Measurements from ENCODE around the gene USB1.
"Not testable (repeated sequence)": the region's sequence is repeated elsewhere in the genome, so short reads cannot be mapped to it uniquely, and the experiment has no call there.

The USB1 gene

DNA sequence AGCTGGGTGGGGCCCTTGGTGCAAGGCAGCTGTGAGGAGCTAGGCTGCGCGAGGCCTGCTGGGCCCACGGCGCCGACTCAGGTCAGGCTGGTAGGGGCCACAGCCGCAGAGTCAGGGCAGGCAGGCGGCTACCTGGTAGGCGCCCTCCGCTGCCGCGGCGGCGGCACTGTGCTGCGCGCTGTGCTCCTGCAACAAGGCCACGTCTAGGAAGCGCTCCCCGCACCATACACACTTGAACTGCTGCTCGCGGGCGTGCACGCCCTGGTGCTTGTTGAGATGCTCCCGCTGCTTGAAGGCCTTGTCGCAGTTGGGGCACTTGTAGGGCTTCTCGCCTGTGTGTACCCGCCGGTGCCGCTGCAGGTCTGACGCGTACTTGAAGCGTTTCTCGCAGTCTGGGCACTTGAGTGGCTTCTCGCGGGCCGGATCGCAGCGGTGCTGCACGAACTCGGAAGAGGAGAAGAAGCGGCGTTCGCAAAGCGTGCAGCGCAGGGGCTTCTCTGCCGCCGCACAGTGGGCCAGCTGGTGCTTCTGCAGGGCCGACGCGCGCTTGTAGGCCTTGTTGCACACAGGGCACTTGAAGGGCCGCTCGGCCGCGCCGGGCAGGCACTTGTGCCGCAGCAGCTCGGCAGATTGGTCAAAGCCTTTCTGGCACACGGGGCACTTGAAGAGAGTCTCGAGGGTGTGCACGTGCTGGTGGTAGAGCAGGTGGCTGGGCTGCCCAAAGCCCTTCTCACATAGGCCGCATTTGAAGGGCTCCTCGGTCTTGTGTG lies 4.6 kb upstream of the USB1 start:
- no peak for DNase-seq

DNA sequence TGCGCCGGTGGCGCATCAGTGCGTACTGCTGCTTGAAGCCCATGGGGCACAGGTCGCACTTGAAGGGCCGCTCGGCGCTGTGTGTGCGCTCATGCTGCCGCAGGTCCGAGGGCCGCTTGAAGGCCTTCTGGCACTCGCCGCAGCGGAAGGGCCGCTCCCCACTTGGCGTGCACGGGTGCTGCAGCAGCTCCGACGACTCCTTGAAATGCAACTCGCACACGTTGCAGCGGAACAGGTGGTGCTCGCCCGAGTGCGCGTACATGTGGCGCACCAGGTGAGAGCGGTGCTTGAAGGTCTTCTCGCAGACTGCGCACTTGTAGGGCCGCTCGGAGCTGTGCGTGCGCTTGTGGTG lies 4.1 kb upstream of the USB1 start:
- DNase-seq = no peak

DNA sequence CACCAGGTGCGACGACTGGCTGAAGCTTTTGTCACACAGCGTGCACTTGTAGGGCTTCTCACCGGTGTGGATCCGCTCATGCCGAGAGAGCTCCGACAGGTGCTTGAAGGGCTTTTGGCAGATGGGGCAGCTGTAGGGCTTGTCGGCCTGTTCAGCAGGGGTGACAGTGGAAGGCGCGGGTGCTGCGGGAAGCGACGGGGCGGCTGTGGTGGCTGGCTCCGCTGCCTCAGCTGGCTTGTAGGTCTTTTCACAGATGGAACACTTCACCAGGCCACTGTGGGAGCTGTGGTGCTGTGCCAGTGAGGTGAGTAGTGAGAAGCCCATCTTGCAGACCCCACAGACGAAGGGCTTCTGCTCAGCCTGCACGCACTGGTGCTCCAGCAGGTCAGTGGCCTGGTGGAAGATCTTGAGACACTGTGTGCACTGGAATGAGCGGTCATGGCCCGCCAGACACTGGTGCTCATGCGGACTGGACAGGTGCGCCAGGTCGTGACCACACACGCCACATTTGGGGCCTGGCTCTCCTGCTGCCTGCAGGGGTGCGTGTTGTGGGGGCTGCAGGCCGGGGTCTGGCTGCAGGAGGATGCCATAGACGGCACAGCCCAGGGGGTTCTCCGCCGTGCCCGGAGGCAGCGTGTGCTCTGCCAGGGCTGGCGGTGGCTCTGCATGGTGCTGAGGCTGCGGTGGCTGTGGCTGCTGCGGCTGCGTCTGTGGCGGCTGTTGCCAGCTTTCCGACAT lies 3.5 kb upstream of the USB1 start:
- no peak for DNase-seq

DNA sequence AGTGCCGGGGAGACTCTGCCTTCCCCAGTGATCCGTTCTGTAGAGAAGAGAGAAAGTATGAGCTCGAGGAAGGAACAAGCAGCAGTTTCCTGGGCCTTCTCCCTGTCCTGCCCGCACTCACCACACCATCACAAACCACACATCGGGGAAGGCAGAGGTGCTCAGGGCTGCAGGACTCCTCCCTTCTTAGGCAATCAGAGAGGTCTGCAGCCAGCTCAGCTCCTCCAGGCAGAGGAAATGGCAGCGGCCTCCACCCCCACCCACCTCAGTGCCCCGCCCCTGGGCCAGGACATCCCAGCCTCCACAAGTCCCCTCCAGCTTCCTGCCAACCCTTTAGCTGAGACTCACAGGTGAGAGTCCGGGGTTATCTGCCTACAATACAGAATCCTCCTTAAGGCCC lies 2.7 kb upstream of the USB1 start:
- no peak for DNase-seq

DNA sequence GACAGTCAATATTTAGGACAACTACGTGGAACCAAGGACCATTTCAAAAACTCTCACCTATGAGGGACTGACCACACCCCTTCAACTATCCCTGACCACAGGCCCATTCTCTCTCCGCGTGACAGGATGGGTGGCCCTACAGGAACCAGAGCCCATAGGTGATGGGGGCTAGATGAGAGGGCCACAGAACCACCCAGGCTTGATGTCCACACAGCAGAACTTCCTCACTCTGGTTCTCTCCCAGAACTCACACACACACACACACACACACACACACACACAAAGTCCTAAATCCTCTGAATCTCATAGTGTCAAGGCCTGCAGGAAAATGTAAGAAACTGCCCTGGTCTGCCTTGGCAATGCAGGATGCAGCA lies 2.2 kb upstream of the USB1 start:
- no peak for DNase-seq

DNA sequence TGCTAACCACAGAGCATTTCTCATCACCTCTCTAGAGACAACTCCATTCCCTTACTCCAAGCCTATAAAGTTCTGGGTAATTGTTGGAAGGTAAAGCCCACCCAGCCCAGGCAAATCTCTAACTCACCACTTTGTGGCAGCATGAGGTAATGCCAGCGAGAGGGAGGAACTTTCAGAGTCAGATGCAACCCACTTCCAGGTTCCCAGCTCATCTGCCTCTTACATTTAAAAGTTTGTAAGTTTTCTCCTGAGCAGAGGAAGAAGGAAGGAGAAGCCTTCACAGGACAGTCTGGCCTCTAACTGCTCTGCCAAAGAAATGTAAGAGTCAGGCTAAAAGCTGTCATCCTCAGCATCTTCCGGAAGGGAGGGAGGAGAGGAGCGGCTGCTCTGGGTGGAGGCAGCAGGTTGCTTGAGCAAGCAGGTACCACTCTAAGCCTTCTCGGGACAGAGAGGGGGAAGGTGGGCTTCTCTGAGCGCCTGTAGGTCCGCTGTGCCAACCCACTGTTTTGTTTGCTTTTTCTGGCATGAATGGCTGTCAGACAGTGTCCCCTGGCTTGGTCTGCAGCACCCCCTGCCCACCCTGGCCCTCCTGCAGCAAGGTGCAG lies 1.7 kb upstream of the USB1 start:
- no peak for DNase-seq

DNA sequence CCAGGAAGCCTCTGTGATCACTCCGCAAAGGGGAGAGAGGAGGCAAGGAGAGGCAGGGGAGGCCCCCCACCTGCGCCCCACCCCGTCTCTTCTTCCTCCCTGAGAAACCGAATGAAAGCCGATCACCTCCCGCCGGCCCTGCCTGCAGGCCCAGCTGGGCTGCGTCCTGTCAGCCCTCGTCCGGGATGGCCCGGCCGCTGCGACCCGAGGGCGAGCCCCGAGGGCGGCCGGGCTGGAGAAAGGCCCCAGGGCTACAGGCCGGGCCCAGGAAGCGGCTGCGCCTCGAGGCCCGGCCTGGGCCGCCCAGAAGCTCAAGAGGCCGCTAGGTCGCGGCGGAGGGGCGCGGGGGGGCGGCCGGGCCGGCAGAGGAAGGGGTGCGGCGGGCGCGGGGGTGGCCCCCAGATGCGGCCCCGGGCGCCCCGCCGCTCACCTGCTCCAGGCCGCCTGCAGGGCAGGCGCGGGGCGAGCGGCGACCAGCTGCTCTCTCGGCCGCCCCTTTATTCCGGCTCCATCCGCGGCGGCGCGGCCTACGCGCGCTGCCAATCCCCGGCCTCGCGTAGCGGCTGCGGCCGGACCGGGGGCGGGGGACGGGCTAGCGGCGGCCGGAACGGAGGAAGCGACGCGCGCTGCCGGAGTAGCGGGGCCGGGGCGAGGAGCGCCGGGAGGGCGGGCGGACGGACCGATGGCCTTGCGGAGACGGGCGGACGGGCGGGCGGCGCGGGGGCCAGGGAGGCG lies 1.1 kb upstream of the USB1 start, which contains the start of gene ZNF319:
ZNF319 (minus strand) TSS at position 702 of the 735 bp plus-strand sequence. CDS start 2,407 bp downstream, outside the sequence.
- DNase-seq = no peak

DNA sequence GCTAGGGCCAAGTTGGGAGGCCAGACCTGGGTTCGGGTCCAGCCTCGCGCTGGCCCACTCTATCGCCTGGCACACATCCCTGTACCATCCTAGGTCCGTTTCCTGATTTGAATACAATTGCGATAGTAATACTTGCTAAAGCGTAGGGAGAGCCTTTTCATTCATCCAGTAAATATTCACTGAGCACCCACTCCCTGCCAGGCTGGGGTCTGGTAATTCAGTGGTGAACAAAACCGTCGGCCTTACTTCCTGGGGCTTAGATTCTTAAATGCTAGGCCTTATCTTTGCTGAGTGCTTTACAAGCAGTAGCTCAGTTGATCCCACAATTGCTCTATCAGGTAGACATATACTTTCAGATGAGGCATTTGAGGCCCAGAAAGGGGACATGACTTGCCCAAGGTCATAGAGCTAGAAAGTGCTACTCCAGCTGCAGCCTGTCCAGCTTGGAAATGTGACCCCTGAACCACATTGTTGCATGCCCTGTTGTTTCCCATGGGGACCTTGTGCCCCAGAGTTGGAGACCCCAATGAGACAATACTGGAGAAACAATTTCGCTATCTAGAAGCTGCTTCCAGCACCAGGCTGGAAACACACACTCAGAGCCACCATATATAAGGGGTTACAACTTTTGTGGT lies 691 bp downstream of the USB1 start:
- DNase-seq = no peak

DNA sequence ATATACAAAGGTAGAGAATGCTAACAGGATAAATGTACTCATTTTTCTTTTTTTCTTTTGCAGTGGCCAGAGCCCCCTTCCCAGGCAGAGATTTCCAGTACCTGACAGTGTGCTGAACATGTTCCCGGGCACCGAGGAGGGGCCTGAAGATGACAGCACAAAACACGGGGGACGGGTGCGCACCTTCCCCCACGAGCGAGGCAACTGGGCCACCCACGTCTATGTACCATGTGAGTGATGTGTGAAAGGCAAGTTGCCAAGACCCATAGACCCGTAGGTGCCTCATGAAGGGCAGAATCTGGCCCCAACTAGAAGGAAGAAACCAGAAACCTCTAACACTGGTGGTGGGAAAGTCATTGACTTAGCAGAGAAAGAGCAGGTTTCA lies 1.2 kb downstream of the USB1 start:
- DNase-seq = no peak

DNA sequence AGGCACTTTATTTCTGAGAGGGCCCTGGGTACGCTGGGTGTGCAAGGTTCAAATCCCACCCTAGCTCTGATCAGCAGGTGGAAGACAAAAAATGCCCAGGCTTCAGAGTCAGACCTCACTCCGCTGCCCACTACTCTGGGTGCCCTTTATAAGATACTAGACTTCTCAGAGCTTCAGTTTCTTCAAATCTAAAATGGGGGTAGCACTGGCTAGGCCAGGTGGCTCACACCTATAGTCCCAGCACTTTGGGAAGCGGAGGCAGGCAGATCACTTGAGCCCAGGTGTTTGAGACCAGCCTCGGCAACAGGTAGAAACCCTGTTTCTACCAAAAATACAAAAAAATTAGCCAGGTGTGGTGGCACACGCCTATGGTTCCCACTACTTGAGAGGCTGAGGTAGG lies 1.7 kb downstream of the USB1 start:
- DNase-seq = no peak

DNA sequence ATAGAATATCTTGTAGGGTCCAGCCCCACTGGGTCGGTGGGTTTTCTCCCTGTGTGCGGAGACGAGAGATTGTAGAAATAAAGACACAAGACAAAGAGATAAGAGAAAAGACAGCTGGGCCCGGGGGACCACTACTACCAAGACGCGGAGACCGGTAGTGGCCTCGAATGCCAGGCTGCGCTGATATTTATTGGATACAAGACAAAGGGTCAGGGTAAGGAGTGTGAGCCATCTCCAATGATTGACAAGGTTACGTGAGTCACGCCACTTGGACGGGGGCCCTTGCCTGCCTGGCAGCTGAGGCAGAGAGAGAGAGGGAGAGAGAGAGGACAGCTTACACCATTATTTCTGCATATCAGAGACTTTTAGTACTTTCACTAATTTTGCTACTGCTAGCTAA lies 3.5 kb downstream of the USB1 start:
- not testable (repeated sequence) for DNase-seq

DNA sequence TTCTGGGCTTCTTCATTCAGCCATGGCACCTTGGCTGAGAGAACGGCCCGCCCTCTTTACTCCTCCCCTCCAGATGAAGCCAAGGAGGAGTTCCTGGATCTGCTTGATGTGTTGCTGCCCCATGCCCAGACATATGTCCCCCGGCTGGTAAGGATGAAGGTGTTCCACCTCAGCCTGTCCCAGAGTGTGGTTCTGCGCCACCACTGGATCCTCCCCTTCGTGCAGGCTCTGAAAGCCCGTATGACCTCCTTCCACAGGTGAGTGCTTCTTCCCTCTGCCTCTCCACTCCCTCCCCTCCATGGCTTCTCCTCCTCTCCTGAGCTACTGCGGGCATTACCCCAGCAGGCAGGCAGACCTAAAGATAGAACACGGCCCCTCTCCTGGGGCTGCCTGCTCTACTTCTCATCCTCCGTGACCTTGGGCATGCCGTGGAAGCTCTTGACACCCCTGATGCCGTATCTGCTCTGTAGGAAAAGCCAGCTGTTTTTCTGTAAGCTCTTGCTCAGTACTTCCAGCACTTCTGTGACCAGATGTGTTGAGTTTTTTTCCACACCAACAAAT lies 8.7 kb downstream of the USB1 start:
- DNase-seq = no peak

DNA sequence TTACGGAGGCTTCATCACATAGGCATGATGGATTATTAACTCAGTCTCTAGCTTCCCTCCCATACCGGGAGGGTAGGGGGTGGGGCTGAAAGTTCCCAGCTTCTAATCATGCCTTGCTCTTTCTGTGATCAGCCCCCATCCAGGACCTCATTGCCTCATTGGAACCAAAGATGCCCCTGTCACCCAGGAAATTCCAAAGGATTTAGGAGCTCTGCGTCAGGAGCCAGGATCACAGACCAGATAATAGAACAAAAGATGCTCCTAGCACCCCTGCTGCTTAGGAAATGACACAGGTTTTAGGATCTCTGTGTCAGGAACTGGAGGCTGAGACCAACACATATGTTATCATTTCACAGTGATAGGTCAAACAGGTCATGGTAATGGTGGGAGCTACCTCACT lies 9.7 kb downstream of the USB1 start:
- DNase-seq = no peak

DNA sequence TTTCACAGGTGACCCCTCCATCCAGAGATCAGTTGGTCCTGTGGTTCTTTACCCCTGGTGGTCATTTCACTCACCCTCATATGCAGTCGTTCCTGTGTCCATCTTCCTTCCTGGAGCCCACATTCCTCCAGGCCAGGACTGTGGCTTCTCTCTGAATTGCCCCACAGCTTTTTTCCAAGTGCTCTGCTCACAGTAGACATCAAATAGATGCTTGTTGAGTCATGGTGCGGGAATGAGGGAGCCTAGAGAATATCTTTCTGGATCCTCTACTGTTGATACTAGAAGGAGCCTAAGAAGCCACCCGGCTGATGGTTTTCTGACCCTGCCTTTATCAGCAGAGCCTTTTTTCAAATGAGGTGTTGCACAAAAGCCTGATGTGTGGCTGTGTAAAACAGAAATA lies 10.4 kb downstream of the USB1 start:
- no peak for DNase-seq

DNA sequence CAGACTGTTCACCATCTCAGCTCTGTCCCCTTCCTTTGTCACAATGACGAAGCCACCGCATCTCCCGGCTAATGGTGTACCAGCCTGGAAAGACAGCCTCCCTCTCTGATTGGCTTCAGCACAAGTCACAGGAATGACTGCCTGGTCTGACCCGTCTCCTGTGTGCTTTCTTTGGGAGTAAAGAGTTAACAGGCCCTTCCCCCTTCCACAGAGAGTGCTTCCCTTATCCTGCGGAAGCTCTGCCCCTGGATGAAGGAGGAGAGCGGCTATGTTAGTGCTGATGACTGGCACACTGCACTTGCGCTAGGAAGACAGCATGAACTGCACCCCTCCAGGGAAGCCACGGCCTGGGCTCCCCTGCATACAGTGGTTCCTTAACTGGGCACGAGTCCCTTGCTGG lies 11.3 kb downstream of the USB1 start:
- no peak for DNase-seq

DNA sequence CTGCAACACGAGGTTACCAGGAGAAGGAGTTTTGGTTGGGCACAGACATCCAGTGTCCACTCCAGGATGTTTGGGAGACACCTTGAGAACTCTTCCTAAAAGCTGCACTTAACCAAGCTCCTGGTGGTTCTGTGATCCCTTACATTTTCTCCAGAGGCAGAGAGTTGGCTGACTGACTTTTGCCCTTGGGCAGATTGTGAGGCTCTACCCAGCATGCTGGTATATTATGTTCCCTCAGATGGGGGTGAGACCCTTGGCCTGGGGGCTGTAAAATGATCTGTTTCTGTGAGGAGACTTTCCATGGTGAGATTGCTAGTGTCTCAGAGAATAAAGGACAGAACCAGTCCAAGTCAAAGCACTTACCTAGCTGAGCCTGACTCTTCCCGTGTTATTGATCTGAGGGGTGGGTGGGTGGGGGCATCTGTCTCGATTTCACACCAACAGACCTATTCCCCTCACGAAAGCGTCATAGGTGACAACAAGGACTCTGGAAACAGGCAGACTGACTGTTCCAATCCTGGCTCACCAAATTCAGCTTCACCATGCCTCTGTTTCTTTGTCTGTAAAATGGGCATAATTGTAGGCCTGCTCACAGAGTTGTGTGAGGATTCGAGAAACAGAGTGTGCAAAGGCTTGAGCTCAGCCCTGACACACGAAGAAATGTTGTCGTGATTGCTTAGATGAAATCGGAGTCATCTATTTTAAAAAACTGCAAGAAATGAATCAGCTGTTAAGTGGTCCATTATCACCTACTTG lies 12.2 kb downstream of the USB1 start:
- DNase-seq = no peak

DNA sequence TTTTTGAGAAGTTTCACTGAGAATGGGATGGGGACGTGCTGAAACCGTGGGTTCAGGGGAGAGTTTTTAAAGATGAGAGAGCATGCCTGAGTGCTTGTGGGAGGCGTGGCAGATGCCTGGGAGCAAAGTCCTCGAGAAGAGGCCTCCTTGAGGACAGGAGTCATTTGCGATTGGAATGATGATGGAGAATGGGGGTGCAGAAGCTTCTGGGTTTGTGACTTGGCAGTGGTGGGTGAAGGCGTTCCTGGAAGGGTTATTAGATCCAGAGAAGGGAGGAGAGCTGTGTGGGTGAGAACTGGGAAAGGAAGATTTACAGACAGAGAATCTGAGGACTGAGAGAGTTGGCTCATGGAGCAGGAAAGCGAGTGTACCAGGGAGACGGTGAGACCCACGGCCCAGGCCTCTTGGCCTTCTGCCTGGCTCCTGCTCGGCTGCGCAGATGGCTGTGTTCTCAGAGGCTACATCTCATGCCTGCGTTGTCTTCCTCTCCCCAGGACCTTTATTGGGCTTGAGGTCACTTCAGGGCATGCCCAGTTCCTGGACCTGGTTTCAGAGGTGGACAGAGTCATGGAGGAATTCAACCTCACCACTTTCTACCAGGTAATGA lies 15.7 kb downstream of the USB1 start:
- no peak for DNase-seq

DNA sequence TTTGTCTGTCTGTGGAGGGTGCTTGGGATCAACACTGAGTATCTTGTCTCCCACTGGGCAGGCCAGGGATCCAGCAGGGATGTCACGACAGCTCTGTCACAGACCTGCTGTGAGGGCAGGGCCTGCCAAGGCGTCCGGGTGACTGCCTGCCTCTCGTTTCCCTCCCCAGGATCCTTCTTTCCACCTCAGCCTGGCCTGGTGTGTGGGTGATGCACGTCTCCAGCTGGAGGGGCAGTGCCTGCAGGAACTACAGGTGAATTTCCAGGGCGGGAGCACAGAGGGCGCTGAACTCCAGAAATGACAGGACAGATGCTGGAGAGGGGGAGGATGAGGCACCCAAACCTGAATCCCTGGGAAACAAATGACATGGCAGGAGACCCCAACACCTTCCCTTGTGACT lies 17.6 kb downstream of the USB1 start:
- no peak for DNase-seq

DNA sequence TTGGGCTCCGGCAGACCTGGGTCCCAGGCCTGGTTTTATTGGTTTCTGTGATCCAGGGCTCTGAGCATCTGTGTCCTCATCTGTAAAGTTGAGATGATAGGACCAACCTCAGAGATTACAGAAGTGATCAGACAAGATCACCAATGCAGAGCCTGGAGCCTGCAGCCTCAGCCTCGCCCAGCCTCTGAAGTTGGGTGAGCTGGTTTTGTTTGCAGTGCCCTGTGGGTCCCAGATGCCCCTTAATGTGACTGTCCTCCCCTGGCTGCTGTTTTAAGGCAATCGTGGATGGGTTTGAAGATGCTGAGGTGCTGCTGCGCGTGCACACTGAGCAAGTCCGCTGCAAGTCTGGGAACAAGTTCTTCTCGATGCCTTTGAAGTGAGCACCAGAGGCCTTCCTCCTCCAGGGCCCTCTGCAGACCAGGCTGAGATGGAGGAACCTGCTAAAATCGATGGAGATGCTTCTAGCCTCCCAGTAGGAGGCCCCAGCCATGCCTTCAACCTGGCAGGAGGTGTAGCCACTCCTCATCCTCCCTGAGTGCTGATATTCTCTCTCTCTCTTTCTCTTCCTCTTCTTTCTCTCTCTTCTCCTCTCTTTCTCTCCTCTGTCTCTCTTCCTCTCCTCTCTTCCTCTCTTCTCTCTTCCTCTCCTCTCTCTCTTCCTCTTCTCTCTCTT lies 18.8 kb downstream of the USB1 start:
- DNase-seq = no peak

DNA sequence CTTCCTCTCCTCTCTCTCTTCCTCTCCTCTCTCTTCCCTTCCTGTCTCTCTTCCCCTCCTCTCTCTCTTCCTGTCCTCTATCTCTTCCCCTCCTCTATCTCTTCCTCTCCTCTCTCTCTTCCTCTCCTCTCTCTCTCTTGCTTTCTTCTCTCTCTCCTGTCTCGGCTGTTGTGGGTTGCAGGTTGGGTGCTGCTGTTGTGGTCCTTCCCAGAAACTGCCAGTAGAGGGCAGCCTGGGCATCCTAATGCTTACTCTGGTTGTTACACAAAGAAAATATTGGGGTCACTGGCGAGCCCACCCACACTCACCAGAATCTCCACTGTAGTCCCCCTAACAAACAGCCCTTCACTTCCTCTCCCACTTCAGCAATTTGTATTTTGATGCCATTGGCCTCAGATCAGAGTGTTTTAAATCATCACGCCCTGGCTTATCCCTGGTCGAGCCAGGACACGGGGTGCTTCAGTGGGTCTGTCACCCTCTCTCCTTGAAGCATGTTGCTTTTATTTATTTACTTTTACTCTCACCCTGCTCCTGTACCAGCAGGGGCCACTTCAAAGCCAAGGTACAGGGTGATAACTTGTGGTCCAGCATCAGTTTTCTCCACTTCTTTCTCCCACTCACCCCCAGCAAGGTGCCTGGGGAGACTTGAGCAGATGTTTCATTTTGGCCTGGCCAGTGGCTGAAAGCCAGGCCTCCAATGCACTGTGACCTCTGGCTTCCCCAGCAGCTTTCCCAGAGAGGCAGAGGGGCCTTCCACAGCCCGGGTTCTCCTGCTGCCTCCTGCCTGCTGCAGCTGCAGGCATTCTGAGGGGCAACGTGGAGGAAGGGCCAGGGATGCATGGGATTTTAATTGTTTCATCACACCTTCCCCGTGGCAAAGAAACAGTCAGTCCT lies 19.7 kb downstream of the USB1 start:
- no peak for DNase-seq
